Thoracic aorta (tissue), 2 donors: ENCODE results near the gene PPP3CB. TPM values are rescaled to one million over a fixed set of nuclear protein-coding genes. Genes with fewer than 3 reads are reported as not detected.

Experiments used
- ATAC-seq: fragments of 150-250 bp; one replicate; pipeline ENCODE4 v1.8.0; 2017; ENCODE audit warnings: low read depth; ENCODE audit not compliant: insufficient number of reproducible peaks, low FRiP score
- DNase-seq: peaks from one replicate; pipeline ENCODE4 v3.0.0-alpha.2; 2020; ENCODE audit warnings: low spot score
- H3K27ac ChIP-seq, 2 donors: fragments of 200-600 bp; sonication (generic); 1 replicate in 1 of 2; 2 replicates in 1 of 2; pipeline ENCODE4 v1.5.1; 2016; ENCODE audit warnings: mild to moderate bottlenecking in 2 of 2, moderate library complexity in 2 of 2
- H3K27me3 ChIP-seq: fragments of 200-600 bp; sonication (generic); replicated peaks from 2 replicates; pipeline ENCODE4 v1.6.0; 2016; ENCODE audit warnings: mild to moderate bottlenecking; ENCODE audit not compliant: insufficient read depth
- H3K36me3 ChIP-seq: fragments of 200-600 bp; sonication (generic); one replicate; pipeline ENCODE4 v1.5.1; 2016
- H3K4me1 ChIP-seq, 2 donors: fragments of 200-600 bp; sonication (generic); 1 replicate in 1 of 2; 2 replicates in 1 of 2; pipeline versions ENCODE4 v1.5.1 to v1.6.0; 2016; ENCODE audit warnings: low read depth in 2 of 2, mild to moderate bottlenecking in 1 of 2; ENCODE audit not compliant: control insufficient read depth in 1 of 2
- H3K4me3 ChIP-seq: fragments of 200-600 bp; sonication (generic); 2 replicates; pipeline ENCODE4 v1.5.1; 2016; ENCODE audit warnings: mild to moderate bottlenecking
- H3K9me3 ChIP-seq: fragments of 200-600 bp; sonication (generic); 2 replicates; pipeline ENCODE4 v1.5.1; 2016
- CTCF ChIP-seq: fragments of 200-600 bp; sonication (generic); IDR thresholded peaks from one replicate; pipeline ENCODE4 v1.5.1; 2019; ENCODE audit warnings: antibody characterized with exemption
- total RNA-seq, 2 donors: library from RNA; depleted of rRNA; stranded (reverse); fragments of >200 nt; gene quantifications; one replicate each; pipeline versions ENCODE4 v1.1.0 to v1.2.3, GENCODE V29; 2016

Gene PPP3CB
- total RNA-seq, 2 donors from 2014 or later, result 39.4 to 80.6 TPM

- no peak for TF ChIP-seq CTCF
- no peak overlapping the region for H3K4me3 ChIP-seq
- no peak for ATAC-seq
- peaks cover 19% of the 10 kb centered on the region for H3K36me3 ChIP-seq
- H3K9me3 ChIP-seq, result no peaks in the 10 kb centered on the region
- no peak for DNase-seq
- peak overlapping the region; percentile 2 to 6 for H3K27ac ChIP-seq
- peaks cover 2 to 31% of the 10 kb centered on the region in 2 donors for H3K4me1 ChIP-seq
- H3K27me3 ChIP-seq, result no peaks in the 10 kb centered on the region
Measured at GRCh38 chr10:73469579-73469978, 26.2 kb downstream of the PPP3CB start.

- H3K9me3 ChIP-seq, result no peaks in the 10 kb centered on the region
- H3K36me3 ChIP-seq, result peaks cover 11% of the 10 kb centered on the region
- no peak overlapping the region for H3K4me3 ChIP-seq
- TF ChIP-seq CTCF, result no peak
- ATAC-seq (no peak), DNase-seq (no peak)
- H3K27me3 ChIP-seq, result no peaks in the 10 kb centered on the region
- peaks cover 2 to 28% of the 10 kb centered on the region in 2 donors for H3K4me1 ChIP-seq
- H3K27ac ChIP-seq, result no peak overlapping the region
Measured at GRCh38 chr10:73467206-73467605, 28.6 kb downstream of the PPP3CB start.

- TF ChIP-seq CTCF, result no peak
- peaks cover 11% of the 10 kb centered on the region for H3K36me3 ChIP-seq
- no peak overlapping the region for H3K27ac ChIP-seq
- no peaks in the 10 kb centered on the region for H3K27me3 ChIP-seq
- peaks cover 0 to 18% of the 10 kb centered on the region in 2 donors for H3K4me1 ChIP-seq
- no peak overlapping the region for H3K4me3 ChIP-seq
- ATAC-seq (no peak), DNase-seq (no peak)
- H3K9me3 ChIP-seq, result no peaks in the 10 kb centered on the region
Measured at GRCh38 chr10:73465978-73466726, 29.7 kb downstream of the PPP3CB start.

GRCh38 chr10:73460897-73461296 is 34.9 kb downstream of the PPP3CB start:
- H3K4me3 ChIP-seq, result no peak overlapping the region
- H3K9me3 ChIP-seq, result no peaks in the 10 kb centered on the region
- no peak for TF ChIP-seq CTCF
- H3K36me3 ChIP-seq, result no peaks in the 10 kb centered on the region
- DNase-seq (no peak), ATAC-seq (no peak)
- no peaks in the 10 kb centered on the region for H3K4me1 ChIP-seq
- no peak overlapping the region for H3K27ac ChIP-seq
- H3K27me3 ChIP-seq, result no peaks in the 10 kb centered on the region

DNA sequence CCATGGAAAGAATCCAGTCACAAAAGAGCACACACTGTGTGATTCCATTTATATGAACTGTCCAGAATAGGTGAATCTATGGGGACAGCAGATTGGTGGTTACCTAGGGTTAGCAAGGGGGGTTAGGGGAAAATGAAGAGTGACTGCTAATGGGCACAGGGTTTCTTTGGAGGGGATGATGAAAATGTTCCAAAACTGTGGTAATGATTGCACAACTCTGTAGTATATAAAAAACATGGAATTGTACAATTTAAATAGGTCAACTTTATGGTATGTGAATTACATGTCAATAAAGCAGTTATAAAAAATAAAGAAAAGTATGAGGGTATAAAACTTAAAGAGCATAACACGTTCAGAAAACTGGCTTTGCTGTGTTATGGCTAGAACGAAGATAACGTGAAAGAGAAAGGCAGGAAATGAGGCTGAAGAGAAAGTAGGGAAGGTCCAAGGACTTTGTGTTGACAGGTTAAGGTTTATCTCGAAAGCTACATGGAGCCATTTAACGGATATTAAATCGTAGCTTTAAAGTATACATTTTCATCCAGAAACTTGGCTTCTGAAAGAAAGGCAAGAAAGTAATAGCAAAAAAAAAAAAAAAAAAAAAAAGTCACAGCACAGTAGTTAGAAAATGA is 36.0 kb downstream of the PPP3CB start:
- DNase-seq (no peak), ATAC-seq (no peak)
- no peak overlapping the region for H3K27ac ChIP-seq
- no peaks in the 10 kb centered on the region for H3K4me1 ChIP-seq
- H3K9me3 ChIP-seq, result no peaks in the 10 kb centered on the region
- TF ChIP-seq CTCF, result no peak
- H3K4me3 ChIP-seq, result no peak overlapping the region
- no peaks in the 10 kb centered on the region for H3K27me3 ChIP-seq
- no peaks in the 10 kb centered on the region for H3K36me3 ChIP-seq
